ENCODE data around the gene ZSWIM6. TPM values are rescaled to one million over a fixed set of nuclear protein-coding genes. Genes with fewer than 3 reads are reported as not detected.

The ZSWIM6 gene
- total RNA-seq, 1 donor from 2014 or later, result 8.8 TPM

- Histone ChIP-seq H3K27me3 (no peaks in the 10 kb centered on the region), H3K27ac (peak overlapping the region; percentile 70 to 84), H3K4me1 (peaks cover 5 to 23% of the 10 kb centered on the region in 2 donors), H3K4me3 (no peak overlapping the region), H3K36me3 (no peaks in the 10 kb centered on the region), H3K9me3 (peaks cover 0 to 14% of the 10 kb centered on the region in 2 donors)
- peak in 1 of 2 donors; percentile 65 for DNase-seq (ENCODE audit: low spot score in 2 of 2)
- no peak for TF ChIP-seq CTCF (IDR thresholded peaks at IDR 0.05)
- intact Hi-C loops (cut with DNase I), result loop anchor here (2.0 to 5.0 kb wide), 2 partner anchors 41 to 118 kb away; partner anchors contain the start of gene ZSWIM6
These were observed 117.9 kb downstream of the ZSWIM6 start for GRCh38 chr5:61449804-61450492.

DNA sequence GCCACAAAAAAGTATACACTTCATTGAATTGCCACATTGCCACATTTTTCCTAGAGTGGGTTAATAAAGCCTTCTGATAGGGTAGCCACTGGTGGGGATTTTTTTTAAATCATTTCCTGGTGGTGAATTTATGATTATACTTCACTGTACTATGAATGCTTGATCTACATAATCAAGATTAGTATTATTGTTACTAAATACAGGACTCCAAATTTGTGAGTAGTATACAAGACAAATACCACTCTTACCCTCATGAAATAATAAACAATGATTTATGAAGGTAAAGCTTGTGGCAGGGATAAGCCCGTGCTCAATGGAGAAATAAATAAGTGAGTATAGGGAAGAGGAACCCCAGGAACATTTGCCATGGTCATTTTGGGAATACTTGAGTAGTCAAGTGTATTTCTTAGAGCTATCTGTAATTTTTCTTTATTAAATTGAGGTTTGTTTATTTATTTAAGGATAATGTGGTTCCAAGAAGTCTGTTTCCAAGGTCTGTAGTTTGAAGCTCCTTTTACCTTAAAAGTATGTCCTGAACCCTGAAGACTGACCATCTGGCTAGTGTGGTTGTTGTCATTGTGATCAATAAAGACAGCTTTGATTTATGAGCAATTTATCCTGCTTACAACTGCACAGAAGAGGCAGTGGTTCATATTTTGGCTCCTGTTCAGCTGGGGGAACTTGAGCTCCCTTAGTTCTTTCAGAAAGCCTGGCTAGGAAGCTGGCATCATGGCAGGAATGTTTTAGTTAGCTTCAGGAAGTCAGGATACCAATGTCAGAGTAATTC, 118.6 kb downstream of the ZSWIM6 start:
- Histone ChIP-seq H3K4me1 (peaks cover 5 to 23% of the 10 kb centered on the region in 2 donors), H3K27ac (peak overlapping the region; percentile 70 to 84), H3K4me3 (no peak overlapping the region), H3K36me3 (no peaks in the 10 kb centered on the region), H3K9me3 (peaks cover 0 to 14% of the 10 kb centered on the region in 2 donors), H3K27me3 (no peaks in the 10 kb centered on the region)
- peak in 1 of 2 donors; percentile 71 for DNase-seq (ENCODE audit: low spot score in 2 of 2)
- no peak for TF ChIP-seq CTCF (IDR thresholded peaks at IDR 0.05)
- intact Hi-C loops (cut with DNase I), result loop anchor here (2.0 to 5.0 kb wide), 2 partner anchors 42 to 118 kb away; partner anchors contain the start of gene ZSWIM6

DNA sequence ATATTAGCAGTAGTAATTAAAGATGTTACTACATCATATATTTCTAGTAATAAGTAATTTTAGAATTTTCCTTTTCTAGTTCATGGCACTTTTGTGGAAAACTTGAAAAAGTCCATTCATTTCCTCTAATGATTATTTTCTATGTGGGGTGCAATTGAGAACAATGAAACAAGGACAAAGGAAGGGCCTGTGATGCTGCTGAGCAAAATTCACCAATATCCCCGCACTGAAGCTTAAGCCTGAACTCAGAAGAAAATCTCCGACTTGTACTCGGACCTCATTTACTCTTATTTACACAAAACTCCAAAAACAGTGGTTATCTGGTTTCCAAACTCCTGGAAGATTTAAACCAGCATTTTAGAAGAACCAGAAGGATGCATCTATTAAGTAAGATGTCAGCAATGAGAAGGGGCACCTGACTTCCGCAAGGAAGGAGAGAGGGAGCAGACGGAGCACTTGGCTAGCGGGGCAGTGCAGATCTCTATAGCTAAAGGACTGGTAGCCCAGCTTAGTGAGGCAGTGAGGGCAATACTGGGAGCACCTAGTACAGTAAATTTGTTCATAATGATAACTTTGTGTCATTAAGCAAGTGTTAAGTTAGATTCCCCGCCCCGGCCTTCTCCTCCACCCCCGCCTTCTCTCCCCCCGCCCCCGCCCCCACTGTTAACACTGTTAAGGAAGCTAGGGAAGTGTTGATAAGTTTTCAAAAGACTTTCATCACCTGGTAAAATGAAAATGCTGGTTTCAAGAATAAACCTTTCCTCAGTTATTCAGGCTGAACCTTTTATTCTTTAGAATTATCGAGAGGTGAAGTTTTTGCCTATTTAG, 123.3 kb downstream of the ZSWIM6 start:
- no peak overlapping the region for H3K4me3 ChIP-seq
- TF ChIP-seq CTCF (IDR thresholded peaks at IDR 0.05), result no peak
- H3K36me3 ChIP-seq, result no peaks in the 10 kb centered on the region
- DNase-seq (ENCODE audit: low spot score in 2 of 2), result no peak
- H3K4me1 ChIP-seq, result peaks cover 0 to 21% of the 10 kb centered on the region in 2 donors
- no peaks in the 10 kb centered on the region for H3K27me3 ChIP-seq
- H3K27ac ChIP-seq, result no peak overlapping the region
- intact Hi-C loops (cut with DNase I), result no loop called here
- H3K9me3 ChIP-seq, result no peaks in the 10 kb centered on the region

DNA sequence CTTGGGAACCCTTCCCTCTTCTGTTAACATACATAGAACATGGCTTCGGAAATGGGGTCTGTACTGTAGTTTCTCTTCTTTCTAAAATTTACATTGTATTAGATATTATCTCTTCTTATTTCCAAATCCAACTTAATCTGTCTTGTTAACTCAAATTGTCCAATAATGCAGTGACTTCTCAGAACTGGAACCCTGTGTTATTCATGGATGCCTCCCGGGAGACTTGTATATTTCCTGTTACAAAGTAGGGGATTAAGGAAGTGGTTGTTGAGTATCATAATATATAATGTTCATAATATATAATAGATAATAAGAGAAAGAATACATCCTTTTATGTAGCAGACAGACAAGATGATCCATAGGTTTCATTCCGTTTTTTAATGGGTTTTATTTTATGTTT, 128.4 kb downstream of the ZSWIM6 start:
- Histone ChIP-seq H3K4me3 (no peak overlapping the region), H3K4me1 (peaks cover 2 to 5% of the 10 kb centered on the region in 2 donors), H3K9me3 (no peaks in the 10 kb centered on the region), H3K36me3 (no peaks in the 10 kb centered on the region), H3K27ac (no peak overlapping the region), H3K27me3 (no peaks in the 10 kb centered on the region)
- intact Hi-C loops (cut with DNase I), result no loop called here
- no peak for TF ChIP-seq CTCF (IDR thresholded peaks at IDR 0.05)
- DNase-seq (ENCODE audit: low spot score in 2 of 2), result no peak

DNA sequence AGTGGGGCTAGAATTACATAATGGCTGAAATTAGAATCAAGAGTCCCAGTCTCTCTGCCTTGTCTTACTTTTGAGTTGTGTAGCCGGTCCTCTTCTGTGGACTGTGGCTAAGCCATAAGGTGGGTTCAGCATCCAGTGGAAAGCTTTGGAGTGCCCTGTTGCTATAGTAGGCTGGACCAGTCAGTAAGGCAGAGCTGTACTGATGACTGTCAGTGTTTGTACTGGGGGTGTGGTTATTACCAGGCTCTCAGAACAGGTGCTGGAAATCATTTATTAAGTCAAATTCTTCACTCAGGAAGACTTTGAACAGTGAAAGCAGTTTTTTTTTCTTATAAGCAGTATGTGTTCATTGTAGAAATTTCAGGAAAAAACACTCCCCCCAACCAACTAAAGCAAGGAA, 129.4 kb downstream of the ZSWIM6 start:
- Histone ChIP-seq H3K4me1 (peaks cover 2 to 5% of the 10 kb centered on the region in 2 donors), H3K27me3 (no peaks in the 10 kb centered on the region), H3K9me3 (no peaks in the 10 kb centered on the region), H3K36me3 (no peaks in the 10 kb centered on the region), H3K27ac (no peak overlapping the region), H3K4me3 (no peak overlapping the region)
- TF ChIP-seq CTCF (IDR thresholded peaks at IDR 0.05), result no peak
- intact Hi-C loops (cut with DNase I), result no loop called here
- DNase-seq (ENCODE audit: low spot score in 2 of 2), result no peak
